Adipocyte (in vitro differentiated cells): Measurements from ENCODE around the gene DMAC2.
A peak's percentile ranks its signal among the peaks of the same experiment; 100 is the strongest.

Experiments
- DNase-seq: peaks from one replicate; pipeline ENCODE4 v3.0.0-alpha.2; 2015; ENCODE audit warnings: low read depth
- H3K27me3 ChIP-seq: replicated peaks from 2 replicates; pipeline ENCODE4 v1.7.0; 2013; ENCODE audit warnings: mild to moderate bottlenecking, low read length, moderate library complexity; ENCODE audit not compliant: control insufficient read depth, insufficient read depth
- H3K36me3 ChIP-seq: 2 replicates; pipeline ENCODE4 v1.7.0; 2013; ENCODE audit warnings: low read length, mild to moderate bottlenecking, moderate library complexity; ENCODE audit not compliant: control insufficient read depth, insufficient read depth, severe bottlenecking
- H3K4me1 ChIP-seq: 2 replicates; pipeline ENCODE4 v1.7.0; 2013; ENCODE audit warnings: mild to moderate bottlenecking, low read length, moderate library complexity; ENCODE audit not compliant: control insufficient read depth, insufficient read depth
- H3K4me3 ChIP-seq: 2 replicates; pipeline ENCODE4 v1.7.0; 2013; ENCODE audit warnings: mild to moderate bottlenecking, low read length, moderate library complexity
- H3K9ac ChIP-seq: 2 replicates; pipeline ENCODE4 v1.7.0; 2013; ENCODE audit warnings: mild to moderate bottlenecking, low read length, moderate library complexity
- H3K9me3 ChIP-seq: 2 replicates; pipeline ENCODE4 v1.7.0; 2013; ENCODE audit warnings: mild to moderate bottlenecking, low read length, moderate library complexity; ENCODE audit not compliant: control insufficient read depth

The DMAC2 gene

DNA sequence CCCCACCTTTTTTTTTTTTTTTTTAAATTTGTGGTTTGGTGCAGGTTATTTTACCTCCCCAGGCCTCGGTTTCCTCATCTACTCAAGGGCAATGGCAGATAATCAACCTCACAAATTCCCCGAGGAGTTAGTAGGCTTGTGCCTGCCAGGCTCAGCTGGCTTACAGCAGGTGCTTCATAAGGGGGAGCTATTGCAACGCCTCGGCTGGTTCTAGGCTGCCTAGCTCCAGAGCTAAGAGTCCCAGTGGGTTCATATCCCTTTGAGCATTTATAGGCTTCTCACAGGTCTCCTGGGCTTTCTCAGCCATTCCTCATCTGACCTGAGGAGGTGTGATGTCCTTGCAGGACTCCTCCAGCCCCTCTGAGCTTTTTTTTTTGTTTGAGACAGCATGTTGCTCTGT lies 31.5 kb downstream of the DMAC2 start:
- H3K4me1 ChIP-seq, result peaks cover 6% of the 10 kb centered on the region
- H3K9ac ChIP-seq, result no peak overlapping the region
- no peaks in the 10 kb centered on the region for H3K9me3 ChIP-seq
- DNase-seq, result no peak
- peaks cover 15% of the 10 kb centered on the region for H3K36me3 ChIP-seq
- no peaks in the 10 kb centered on the region for H3K27me3 ChIP-seq
- no peak overlapping the region for H3K4me3 ChIP-seq

DNA sequence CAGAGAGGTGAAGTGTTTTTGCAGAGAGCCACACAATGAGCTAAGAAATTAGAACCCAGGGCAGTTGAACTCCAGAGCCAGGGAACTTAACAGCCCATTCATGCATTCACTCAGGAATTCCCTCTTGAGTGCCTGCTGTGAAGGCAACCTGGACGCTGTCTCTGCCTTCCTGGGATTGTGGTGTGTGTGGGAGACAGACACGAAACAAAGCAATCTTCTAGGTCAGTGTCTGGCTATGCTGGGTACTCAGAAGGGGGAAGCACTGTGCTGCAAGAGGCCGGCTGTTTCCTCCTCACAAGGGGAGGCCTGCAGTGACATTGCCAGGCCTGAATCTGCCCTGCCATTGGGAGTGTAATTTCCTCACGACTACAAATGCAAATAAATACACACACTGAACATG lies 32.4 kb downstream of the DMAC2 start:
- H3K4me1 ChIP-seq, result peaks cover 6% of the 10 kb centered on the region
- DNase-seq, result no peak
- H3K4me3 ChIP-seq, result no peak overlapping the region
- H3K9ac ChIP-seq, result no peak overlapping the region
- peaks cover 15% of the 10 kb centered on the region for H3K36me3 ChIP-seq
- no peaks in the 10 kb centered on the region for H3K9me3 ChIP-seq
- no peaks in the 10 kb centered on the region for H3K27me3 ChIP-seq

DNA sequence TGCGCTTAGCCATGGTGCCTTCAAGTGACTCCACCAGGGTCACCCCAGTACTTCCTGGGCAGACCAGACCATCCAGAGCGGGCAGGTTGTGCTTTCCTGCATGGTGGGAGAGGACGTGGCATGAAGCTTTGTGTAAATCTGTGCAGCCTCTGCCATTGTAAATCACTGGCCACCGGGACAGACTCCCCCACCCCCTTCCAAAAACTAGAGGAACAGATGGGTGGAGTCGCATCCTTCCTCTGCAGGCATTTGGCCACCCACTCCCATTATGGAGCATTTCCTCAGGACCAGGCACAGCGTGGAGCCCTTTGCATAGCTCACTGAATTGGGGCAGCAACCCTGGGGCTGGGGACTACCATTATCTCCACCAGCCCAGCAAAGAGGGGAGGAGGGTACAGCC lies 33.9 kb downstream of the DMAC2 start:
- Histone ChIP-seq H3K9me3 (no peaks in the 10 kb centered on the region), H3K9ac (no peak overlapping the region), H3K27me3 (no peaks in the 10 kb centered on the region), H3K4me3 (no peak overlapping the region), H3K4me1 (peaks cover 6% of the 10 kb centered on the region), H3K36me3 (peaks cover 11% of the 10 kb centered on the region)
- DNase-seq, result no peak

DNA sequence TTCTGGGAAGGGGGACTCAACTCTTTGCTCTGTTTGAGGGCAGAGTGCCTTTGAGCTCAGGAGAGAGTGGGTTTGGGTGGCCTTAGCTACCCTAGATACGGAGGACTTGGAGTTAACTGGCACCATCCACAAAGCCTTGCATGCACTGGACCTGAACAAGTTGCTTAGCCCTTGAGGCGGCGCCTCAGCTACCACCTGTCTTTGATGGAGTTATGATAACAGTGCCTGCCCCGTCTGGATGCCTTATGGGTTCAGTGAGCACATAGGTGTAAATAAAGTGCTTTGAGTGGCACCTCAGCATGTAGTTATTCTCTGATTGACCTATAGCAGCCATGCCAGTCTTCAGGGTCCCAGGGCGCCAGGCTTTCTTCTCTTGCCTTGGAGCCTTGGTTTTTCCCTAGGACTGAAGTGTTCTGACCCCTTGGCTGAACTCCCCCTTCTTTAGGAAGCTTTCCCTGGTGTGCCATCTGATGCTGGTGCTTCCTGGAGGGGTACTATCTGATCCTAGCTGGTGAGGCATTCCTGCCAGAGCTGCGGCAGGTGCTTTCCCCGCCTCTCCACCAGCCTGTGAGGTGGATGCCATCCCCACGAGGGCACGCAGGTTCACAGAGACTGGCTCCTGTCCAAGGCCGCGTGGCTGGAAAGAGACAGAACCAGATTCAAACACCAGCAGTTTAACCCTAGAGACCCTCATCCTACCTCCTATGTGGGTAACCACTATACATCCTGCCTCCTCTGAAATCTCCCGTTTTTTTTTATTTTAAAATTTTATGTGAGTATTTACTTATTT lies 36.3 kb downstream of the DMAC2 start:
- no peak for DNase-seq
- no peaks in the 10 kb centered on the region for H3K27me3 ChIP-seq
- no peaks in the 10 kb centered on the region for H3K9me3 ChIP-seq
- H3K36me3 ChIP-seq, result peaks cover 11% of the 10 kb centered on the region
- no peak overlapping the region for H3K9ac ChIP-seq
- H3K4me1 ChIP-seq, result peaks cover 9% of the 10 kb centered on the region
- H3K4me3 ChIP-seq, result no peak overlapping the region

DNA sequence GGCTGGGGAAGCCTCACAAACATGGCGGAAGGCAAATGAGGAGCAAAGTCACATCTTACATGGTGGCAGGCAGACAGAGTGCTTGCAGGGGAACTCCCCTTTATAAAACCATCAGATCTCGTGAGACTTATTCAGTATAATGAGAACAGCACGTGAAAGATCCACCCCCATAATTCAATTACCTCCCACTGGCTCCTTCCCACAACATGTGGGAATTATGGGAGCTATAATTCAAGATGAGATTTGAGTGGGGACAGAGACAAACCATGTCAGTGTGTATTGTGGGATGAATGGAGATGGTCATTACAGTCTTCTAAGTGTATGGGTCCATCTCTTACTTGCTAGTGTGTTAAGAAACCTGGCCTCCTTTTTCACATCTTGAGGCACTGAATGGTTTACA lies 37.7 kb downstream of the DMAC2 start:
- H3K4me3 ChIP-seq, result no peak overlapping the region
- no peaks in the 10 kb centered on the region for H3K9me3 ChIP-seq
- peaks cover 11% of the 10 kb centered on the region for H3K36me3 ChIP-seq
- no peaks in the 10 kb centered on the region for H3K27me3 ChIP-seq
- H3K4me1 ChIP-seq, result peaks cover 11% of the 10 kb centered on the region
- no peak overlapping the region for H3K9ac ChIP-seq
- no peak for DNase-seq

DNA sequence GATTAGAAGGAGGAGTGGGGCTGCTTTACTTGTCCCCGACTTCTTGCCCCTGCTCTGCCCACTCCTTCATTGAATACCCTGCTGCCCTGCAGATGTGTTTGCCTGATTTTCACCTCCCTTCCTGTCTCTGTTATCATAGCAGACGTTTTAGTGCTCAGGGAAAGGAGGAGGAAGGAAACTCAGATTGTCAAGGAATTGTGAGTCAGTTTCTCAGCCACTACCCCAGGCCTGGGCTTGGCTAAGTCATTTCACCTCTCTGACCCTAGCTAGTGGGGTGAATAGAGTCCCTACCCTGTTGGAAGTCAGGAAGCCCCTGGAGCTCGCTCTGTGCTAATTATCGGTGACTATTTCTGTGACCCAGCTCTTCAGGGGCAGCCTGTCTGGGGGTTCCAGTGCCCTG lies 38.2 kb downstream of the DMAC2 start:
- Histone ChIP-seq H3K4me1 (peaks cover 12% of the 10 kb centered on the region), H3K9ac (no peak overlapping the region), H3K9me3 (no peaks in the 10 kb centered on the region), H3K4me3 (no peak overlapping the region), H3K27me3 (no peaks in the 10 kb centered on the region), H3K36me3 (peaks cover 11% of the 10 kb centered on the region)
- DNase-seq, result no peak

DNA sequence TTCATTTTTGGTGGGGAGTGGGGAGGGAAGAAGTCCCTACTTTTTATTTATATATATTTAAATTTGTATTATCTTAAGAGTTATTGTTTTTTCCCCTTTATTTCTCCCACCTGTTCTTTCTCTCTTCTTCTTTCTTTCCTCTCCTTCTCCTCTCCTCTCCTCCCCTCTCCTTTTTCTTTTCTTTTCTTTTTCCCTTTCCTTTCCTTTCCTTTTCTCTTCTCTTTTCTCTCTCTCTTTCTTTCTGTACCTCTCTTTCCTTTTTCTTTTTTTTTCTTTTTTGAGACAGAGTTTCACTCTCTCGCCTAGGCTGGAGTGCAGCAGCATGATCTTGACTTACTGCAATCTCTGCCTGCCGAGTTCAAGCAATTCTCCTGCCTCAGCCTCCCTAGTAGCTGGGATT lies 40.2 kb downstream of the DMAC2 start:
- Histone ChIP-seq H3K9ac (no peak overlapping the region), H3K4me1 (peaks cover 14% of the 10 kb centered on the region), H3K4me3 (no peak overlapping the region), H3K27me3 (no peaks in the 10 kb centered on the region), H3K9me3 (no peaks in the 10 kb centered on the region), H3K36me3 (peaks cover 11% of the 10 kb centered on the region)
- no peak for DNase-seq

DNA sequence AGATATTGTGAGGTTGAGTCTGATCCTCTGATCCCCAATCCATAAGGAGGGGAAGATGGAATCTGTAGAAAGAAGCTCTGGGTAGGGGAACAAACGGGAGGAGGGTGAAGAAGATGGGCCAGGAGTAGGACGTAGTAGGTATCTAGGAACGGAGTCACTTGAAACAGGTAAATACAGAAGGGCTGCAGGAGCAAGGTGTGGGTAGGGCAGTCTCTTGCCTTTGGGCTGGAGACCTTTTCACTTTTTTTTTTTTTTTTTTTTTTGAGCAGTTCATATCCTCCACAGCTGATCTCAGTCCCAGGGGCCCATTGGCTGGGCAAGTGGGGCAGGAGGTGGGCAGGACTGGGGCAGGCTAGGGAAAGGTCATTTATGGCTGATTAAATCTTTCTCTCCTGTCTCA lies 40.6 kb downstream of the DMAC2 start:
- peak overlapping the region; percentile 96 for H3K4me3 ChIP-seq
- peak overlapping the region; percentile 97 for H3K9ac ChIP-seq
- H3K4me1 ChIP-seq, result peaks cover 14% of the 10 kb centered on the region
- peaks cover 11% of the 10 kb centered on the region for H3K36me3 ChIP-seq
- no peak for DNase-seq
- no peaks in the 10 kb centered on the region for H3K9me3 ChIP-seq
- no peaks in the 10 kb centered on the region for H3K27me3 ChIP-seq

DNA sequence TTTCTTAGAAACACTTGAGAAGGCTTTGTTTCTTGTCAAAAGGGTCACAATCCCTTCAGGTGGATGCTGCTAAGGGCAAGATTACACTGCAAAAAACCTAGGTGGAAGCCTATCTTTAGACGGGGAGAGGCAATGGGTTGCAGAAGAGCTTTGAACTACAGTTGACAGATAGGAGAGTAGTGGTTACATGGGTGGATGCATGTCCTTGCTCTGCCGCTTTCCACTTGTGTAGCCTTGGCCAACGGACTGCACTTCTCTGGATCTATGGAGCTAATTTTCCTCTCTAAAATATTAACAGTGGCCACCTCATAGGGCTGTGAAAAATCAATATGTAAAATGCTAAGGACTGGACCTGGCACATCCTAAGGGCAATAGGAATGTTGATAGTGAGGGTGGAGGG lies 41.1 kb downstream of the DMAC2 start:
- DNase-seq, result no peak
- H3K4me3 ChIP-seq, result peak overlapping the region; percentile 96

DNA sequence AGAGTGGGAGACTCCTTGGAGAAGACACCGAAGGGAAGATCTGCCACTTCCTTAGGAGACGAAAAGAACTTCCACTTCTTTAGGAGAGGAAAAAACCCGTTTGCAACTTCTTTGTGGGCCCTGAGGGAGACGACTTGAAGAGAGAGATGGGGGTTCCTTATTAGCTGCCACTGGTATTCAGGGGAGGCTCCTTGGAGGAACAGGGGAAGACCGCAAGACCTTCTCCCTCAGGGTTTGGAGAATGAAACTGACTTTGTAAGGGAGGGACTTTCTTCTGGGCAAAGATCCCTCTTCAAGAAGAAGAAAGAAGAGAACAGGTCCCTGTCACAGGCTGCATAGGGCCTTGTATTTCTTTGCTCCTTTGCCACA lies 41.7 kb downstream of the DMAC2 start:
- DNase-seq, result peak; percentile 41
- H3K9ac ChIP-seq, result peak overlapping the region; percentile 97
- peaks cover 14% of the 10 kb centered on the region for H3K4me1 ChIP-seq
- H3K4me3 ChIP-seq, result peak overlapping the region; percentile 96
- peaks cover 9% of the 10 kb centered on the region for H3K36me3 ChIP-seq
- H3K27me3 ChIP-seq, result no peaks in the 10 kb centered on the region
- H3K9me3 ChIP-seq, result no peaks in the 10 kb centered on the region

More for the DNA sequence above, 41.1 kb downstream of the DMAC2 start:
- Histone ChIP-seq H3K27me3 (no peaks in the 10 kb centered on the region), H3K9ac (peak overlapping the region; percentile 97), H3K9me3 (no peaks in the 10 kb centered on the region), H3K36me3 (peaks cover 11% of the 10 kb centered on the region), H3K4me1 (peaks cover 14% of the 10 kb centered on the region)

DNA sequence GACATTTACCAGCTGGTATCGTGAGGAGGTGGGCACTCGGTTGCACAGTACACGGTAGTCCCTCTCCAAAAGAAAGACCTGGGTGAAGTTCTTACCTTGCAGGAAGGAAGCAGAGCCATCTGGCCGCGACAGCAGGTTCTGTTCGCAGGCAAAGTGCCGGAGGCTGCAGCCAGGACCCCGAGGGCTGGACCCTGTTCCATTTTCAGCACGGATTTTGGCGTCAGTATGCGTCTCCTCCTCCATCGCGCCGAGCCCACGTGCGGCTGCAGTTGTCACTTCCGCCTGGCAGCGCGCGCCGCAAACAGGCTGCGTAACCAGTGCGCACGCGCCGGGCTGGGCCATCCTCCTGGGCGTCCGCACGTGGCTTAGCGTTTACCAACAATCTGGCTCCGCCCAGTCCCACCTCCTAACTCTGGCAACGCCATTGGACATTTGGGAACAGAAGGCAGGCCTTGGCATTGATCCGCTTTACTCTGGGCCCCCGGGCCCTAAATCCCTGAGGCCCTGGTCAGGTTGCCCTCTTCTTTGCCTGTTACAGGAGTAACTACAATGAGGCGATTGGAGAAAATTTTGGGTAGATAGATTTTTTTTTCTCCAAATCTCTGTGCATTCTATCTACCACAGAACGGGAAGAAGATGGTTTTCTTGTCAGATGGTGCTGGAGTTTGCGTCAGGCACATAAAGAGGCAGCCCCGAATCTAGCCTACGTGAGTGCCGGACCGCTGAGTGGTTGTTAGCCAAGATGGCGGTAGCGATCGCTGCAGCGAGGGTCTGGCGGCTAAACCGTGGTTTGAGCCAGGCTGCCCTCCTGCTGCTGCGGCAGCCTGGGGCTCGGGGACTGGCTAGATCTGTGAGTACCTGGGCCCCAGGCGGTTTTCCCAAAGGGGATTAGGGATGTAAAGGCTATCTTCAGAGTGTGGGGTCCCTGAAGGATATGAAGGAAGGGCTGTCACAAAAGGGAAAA lies 42.3 kb downstream of the DMAC2 start, which contains the start of the genes BCKDHA and EXOSC5:
Gene BCKDHA (plus strand): TSS at position 733 of the 964 bp plus-strand sequence. CDS start 10 bp downstream, at position 743.
Gene EXOSC5 (minus strand): TSS at position 274 of the 964 bp plus-strand sequence. CDS start 31 bp downstream, at position 243.
- no peaks in the 10 kb centered on the region for H3K27me3 ChIP-seq
- peak; percentile 100 for DNase-seq
- H3K9me3 ChIP-seq, result no peaks in the 10 kb centered on the region
- H3K4me3 ChIP-seq, result peak within 1 kb of the TSS; percentile 96
- H3K36me3 ChIP-seq, result peaks cover 6% of the 10 kb centered on the region
- peak within 1 kb of the TSS; percentile 97 for H3K9ac ChIP-seq
- peaks cover 14% of the 10 kb centered on the region for H3K4me1 ChIP-seq
